ENCODE results near the gene SMIM44.
"Not testable (repeated sequence)": the region's sequence is repeated elsewhere in the genome, so short reads cannot be mapped to it uniquely, and the experiment has no call there.

Gene SMIM44

GRCh38 chr19:3451451-3451866 is 31.8 kb downstream of the SMIM44 start:
- no peak overlapping the region for H3K4me3 ChIP-seq (ENCODE audit: low read length)
- DNase-seq (ENCODE audit: low read depth, low spot score): no peak

DNA sequence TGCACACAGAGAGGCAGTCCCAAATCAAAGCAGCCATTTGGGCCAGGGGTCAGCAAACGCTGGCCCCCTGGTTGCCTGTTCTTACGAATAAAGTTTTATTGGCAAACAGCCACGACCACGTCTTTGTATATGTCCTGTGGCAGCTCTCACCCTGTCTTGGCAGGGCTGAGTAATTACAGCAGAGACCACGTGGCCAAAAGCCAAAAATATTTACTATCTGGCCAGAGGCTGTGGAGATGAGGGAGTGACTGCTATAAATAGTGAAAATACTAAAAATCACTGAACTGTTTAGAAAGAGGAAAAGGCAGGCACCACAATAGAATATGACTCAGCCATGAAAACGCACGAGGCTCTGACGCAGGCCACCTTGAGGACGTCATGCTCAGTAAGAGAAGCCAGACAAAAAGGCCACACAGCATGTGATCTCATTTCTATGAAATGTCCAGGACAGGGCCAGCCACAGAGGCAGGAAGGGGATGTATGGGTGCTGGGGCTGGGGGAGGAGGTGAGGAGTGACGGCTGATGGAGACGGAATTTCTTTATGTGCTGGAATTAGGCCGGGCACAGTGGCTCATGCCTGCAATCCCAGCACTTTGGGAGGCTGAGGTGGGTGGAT is 32.3 kb downstream of the SMIM44 start:
- no peak for DNase-seq (ENCODE audit: low read depth, low spot score)
- no peak overlapping the region for H3K4me3 ChIP-seq (ENCODE audit: low read length)

GRCh38 chr19:3448616-3449334 is 34.5 kb downstream of the SMIM44 start:
- no peak for DNase-seq (ENCODE audit: low read depth, low spot score)
- H3K4me3 ChIP-seq (ENCODE audit: low read length): no peak overlapping the region

- DNase-seq (ENCODE audit: low read depth, low spot score); H3K4me3 ChIP-seq (ENCODE audit: low read length): not testable (repeated sequence)
Observed at GRCh38 chr19:3446657-3447056, 36.6 kb downstream of the SMIM44 start.

DNA sequence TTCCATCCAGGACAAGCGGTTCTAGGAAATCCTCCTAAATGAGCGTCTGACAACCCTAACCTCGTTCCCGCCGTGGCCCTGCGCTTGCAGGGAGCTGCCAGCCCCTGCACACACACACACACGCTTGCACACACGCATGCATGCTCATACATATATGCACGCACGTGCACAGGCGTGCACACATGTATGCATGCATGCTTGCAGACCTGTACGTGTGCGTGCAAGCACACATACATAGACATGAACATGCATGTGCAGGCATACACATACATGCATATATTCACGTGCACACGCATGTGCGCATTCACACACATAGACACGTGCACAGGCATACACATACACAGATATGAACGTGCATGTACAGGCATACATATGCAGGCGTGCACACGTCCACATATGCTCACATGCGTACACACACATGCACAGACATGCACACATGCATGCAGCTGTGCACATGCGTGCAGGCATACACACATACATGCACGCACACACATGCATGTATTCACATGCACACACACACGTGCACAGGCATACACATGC is 38.5 kb downstream of the SMIM44 start:
- H3K4me3 ChIP-seq (ENCODE audit: low read length): no peak overlapping the region
- DNase-seq (ENCODE audit: low read depth, low spot score): no peak

GRCh38 chr19:3443840-3444694 is 39.2 kb downstream of the SMIM44 start:
- no peak for DNase-seq (ENCODE audit: low read depth, low spot score)
- H3K4me3 ChIP-seq (ENCODE audit: low read length): no peak overlapping the region

GRCh38 chr19:3442487-3443071 is 40.7 kb downstream of the SMIM44 start:
- no peak for DNase-seq (ENCODE audit: low read depth, low spot score)
- no peak overlapping the region for H3K4me3 ChIP-seq (ENCODE audit: low read length)

GRCh38 chr19:3441986-3442329 is 41.3 kb downstream of the SMIM44 start:
- no peak overlapping the region for H3K4me3 ChIP-seq (ENCODE audit: low read length)
- no peak for DNase-seq (ENCODE audit: low read depth, low spot score)

DNA sequence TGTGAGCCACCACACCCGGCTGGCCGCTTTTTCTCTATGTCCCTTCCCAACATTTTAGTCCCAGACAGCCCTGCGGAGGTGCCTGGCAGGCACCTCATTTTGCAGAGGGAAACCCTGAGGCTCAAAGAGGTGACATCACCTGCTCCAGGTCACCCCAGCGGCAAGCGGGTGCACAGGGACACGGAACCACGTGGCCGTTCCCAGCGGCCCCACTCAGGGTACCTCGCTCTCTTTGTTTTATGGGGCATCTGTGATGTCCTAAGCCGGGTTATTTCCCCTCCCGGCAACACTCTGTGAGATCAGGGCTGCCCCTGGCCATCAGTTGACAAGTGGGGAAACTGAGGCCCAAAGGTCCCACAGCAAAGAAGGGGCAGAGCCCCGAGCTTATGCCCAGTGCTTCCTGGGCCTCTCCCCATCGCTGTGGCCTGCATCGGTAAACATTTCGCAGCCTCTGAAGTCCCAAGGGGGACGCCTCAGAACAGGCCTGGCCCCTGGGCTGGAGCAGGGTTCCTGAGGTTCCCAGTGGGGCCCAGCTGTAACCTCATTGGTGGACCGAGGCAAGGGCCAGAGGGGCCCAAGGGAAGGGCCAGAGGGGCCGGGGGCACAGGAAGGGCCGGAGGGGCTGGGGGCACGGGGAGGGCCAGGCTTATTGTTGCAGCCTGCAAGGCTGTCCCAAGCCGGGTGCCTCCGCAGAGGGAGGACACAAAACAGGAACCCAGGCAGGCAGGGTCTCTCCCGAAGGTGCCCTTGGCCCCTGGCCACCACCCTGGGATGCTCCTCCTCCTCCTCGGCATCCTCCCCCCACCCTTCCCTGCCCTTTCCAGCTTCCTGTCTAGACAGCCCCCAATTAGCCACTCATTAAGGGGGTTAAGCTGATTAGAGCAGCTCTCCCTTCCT is 41.9 kb downstream of the SMIM44 start:
- H3K4me3 ChIP-seq (ENCODE audit: low read length): no peak overlapping the region
- DNase-seq (ENCODE audit: low read depth, low spot score): no peak

DNA sequence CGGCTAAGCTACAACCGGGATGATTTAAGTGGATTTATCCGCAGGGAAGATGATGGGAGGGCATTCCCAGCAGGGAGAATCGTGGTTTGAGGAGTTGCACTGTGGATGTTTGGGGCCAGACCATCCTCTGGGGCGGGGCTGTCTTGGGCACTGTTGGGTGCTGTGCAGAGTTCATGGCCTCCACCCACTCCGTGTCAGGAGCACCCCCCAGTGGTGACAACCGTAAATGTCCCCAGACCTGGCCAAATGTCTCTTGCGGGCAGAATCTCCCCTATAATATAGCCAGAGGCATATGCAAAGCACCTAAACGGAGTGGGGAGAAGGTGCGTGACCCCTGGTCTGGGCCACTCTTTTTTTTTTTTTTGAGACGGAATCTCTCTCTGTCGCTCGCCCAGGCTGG is 43.2 kb downstream of the SMIM44 start:
- H3K4me3 ChIP-seq (ENCODE audit: low read length): no peak overlapping the region
- DNase-seq (ENCODE audit: low read depth, low spot score): peak; percentile 19

DNA sequence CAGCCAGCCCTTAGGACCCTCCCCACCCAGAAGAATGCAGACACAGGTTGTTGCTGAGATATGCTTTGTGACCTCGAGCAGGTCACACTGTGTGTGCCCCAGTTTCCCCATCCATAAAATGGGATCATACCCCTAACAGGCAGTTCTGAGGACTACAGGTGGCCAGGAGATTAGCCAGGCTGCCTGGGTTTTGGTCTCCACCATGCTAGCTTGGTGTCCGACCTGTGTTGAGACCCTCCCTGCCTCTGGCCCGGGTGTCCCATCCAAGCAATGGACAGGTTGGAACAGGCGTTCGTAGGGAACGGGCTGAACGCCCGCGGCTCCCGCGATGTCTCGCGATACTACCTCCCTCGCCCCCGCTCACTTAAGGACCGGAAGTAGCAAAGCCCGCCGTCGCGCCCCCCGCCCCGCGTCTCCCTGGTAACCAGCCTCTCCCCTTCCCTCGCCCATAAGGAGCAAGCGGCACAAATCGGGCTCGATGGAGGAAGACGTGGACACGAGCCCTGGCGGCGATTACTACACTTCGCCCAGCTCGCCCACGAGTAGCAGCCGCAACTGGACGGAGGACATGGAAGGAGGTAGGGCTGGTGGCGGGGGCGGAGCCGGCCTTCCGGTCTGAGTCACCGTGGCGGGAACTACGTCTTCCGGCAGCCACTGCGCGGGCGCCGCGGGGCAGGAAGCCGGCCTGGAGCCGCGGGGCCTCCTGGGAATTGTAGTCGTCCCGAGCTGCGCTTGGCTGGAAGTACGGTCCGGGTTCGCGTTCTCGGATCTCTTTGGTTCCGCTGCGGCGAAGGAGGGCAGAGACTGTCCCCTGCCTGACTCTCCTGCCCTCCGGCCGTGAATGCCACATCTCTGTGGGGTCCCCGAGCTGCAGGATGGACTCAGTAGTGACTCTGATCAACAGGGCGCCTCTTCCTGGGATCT is 48.3 kb downstream of the SMIM44 start:
- peak; percentile 87 for DNase-seq (ENCODE audit: low read depth, low spot score)
- H3K4me3 ChIP-seq (ENCODE audit: low read length): peak overlapping the region; percentile 73

DNA sequence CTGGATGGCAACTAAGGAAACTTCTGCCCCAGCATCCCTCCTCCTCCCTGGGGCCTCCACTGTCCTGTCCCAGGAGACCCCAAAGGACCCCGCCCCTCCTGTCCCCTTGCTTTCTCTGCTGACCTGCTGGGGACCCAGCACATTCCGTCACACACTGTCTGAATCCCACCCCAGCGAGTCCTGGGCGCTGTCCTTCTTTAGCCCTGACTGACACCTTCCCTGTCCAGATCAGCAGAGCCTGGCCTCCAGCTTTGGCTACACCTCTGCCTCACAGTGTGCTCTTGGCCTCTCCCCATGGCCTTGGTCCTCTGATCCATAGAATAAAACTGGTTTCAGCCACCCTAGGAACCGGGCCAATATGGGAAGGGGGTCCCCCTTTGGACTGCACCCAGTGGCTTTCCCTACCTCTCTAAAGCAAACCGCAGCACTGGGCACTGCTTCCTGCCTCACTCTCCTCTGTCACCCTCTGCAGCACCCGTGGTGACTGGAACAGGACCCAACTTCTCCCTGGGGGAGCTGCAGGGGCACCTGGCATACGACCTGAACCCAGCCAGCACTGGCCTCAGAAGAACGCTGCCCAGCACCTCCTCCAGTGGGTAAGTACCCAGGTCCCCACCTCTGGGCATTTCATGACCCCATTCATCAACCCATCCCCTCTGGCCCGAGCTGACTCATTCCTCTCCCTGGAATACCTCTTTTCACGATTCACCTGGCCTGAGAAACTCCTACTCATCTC is 49.3 kb downstream of the SMIM44 start:
- no peak for DNase-seq (ENCODE audit: low read depth, low spot score)
- peak overlapping the region; percentile 73 for H3K4me3 ChIP-seq (ENCODE audit: low read length)

DNA sequence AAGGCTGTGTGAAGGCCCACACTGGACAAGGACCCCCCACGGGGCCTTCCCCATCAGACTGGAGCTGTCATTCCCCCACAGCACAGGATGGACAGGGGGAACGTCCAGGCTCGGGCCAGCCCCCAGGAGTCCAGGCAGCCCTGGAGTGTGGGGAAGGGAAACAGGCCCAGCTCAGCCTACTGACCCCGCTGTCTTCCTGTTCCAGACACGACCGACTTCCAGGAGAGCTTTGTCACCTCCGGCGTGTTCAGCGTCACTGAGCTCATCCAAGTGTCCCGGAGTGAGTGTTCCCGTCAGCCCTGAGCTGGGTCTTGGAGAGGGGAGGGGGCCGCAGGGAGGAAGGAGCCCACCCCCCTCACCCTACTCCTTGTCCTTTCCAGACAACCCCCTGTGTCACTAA is 49.9 kb downstream of the SMIM44 start:
- no peak overlapping the region for H3K4me3 ChIP-seq (ENCODE audit: low read length)
- no peak for DNase-seq (ENCODE audit: low read depth, low spot score)

All from Jurkat, Clone E6-1 (cell line).